GM13977 (cell line): ENCODE measurements around the gene NUDT19.
"Not testable (repeated sequence)": the region's sequence is repeated elsewhere in the genome, so short reads cannot be mapped to it uniquely, and the experiment has no call there.

Experiments used
- DNase-seq: peaks from one replicate; pipeline ENCODE4 v3.0.0; 2012; ENCODE audit warnings: low spot score
- in situ Hi-C: fragments of 300-500 bp; cut with MboI; formaldehyde crosslinking; loops from one replicate; pipeline ENCODE4 v1.12.0; 2022; ENCODE audit warnings: low sequenced_read_pairs, low pct_unique_long_range_greater_than_20kb, mixed read lengths, inconsistent platforms; ENCODE audit not compliant: unreplicated experiment
- TF ChIP-seq, protein P1 (sequence below): IDR thresholded peaks from 2 replicates; pipeline ENCODE4 v1.5.1; 2012; ENCODE audit warnings: mild to moderate bottlenecking, control low read depth; ENCODE audit not compliant: insufficient read depth; ENCODE audit errors: extremely low read depth, missing control alignments

NUDT19 gene

DNA sequence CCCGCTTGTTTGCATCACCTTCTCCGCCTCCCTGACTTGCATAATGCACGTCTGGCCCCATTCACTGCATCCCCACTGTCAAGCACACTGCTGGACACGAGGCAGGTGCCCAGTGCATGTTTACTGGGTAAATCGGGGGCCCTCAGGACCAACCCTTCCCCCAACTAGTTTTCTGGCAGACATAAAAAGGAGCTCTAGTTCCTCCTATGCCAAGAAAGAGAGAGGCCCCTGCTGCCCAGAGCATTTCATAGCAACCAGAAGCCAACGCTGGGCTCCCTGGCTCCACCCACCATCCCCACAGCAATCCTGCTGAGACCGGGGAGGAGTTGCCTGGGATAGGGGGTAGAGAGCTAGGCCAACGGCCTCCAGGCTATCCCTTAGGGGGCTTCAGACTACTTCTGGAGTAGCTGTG lies 39.9 kb upstream of the NUDT19 start:
- TF ChIP-seq, protein P1, sequence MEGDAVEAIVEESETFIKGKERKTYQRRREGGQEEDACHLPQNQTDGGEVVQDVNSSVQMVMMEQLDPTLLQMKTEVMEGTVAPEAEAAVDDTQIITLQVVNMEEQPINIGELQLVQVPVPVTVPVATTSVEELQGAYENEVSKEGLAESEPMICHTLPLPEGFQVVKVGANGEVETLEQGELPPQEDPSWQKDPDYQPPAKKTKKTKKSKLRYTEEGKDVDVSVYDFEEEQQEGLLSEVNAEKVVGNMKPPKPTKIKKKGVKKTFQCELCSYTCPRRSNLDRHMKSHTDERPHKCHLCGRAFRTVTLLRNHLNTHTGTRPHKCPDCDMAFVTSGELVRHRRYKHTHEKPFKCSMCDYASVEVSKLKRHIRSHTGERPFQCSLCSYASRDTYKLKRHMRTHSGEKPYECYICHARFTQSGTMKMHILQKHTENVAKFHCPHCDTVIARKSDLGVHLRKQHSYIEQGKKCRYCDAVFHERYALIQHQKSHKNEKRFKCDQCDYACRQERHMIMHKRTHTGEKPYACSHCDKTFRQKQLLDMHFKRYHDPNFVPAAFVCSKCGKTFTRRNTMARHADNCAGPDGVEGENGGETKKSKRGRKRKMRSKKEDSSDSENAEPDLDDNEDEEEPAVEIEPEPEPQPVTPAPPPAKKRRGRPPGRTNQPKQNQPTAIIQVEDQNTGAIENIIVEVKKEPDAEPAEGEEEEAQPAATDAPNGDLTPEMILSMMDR = no peak
- DNase-seq = no peak
- in situ Hi-C loops = no loop called here

DNA sequence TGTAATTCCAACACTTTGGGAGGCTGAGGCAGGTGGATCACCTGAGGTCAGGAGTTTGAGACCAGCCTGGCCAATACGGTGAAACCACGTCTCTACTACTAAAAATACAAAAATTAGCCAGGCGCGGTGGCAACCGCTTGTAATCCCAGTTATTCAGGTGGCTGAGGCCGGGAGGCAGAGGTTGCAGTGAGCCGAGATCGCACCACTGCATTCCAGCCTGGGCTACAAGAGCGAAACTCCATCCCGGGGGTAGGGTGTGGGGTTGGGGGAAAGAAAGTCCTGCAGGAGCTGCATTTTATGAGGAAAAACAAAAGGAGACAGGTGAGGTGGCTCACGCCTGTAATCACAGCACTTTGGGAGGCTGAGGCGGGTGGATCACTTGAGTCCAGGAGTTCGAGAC lies 39.3 kb upstream of the NUDT19 start:
- DNase-seq, in situ Hi-C loops: not testable (repeated sequence)

DNA sequence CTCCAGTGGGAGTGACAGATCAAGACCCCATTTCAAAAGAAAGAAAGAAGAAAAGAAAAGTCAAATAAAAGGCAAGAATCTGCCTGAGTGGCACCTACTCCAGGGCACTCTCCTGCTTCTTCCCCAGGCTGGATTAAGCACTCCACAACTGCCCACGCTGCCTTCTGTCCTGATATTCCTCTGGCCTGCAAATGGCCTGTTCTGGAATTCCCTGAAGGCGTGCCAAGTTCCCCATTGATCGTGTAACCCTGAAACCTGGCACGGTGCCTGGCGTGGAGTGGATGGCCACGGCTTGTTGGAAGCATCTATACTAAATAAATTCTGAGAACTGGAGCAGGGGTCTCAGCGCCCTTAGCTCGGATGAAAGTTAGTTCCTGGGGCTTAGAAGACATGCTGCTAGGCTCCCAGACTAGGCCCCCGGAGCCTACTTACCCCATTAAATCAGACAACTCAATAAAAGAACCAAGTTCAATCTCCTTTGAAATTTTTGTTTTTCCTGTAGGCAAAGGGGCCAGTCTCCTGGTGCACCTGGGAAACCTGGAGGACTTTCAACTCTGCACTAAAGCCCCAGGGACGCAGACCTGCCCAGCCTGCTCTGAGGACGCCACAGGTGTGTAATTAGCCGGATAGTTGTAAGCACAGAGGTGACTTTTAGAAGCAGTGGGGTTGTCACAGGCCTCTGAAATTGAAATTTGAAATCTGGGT lies 38.6 kb upstream of the NUDT19 start:
- DNase-seq = no peak
- TF ChIP-seq, protein P1 = no peak
- in situ Hi-C loops = no loop called here

DNA sequence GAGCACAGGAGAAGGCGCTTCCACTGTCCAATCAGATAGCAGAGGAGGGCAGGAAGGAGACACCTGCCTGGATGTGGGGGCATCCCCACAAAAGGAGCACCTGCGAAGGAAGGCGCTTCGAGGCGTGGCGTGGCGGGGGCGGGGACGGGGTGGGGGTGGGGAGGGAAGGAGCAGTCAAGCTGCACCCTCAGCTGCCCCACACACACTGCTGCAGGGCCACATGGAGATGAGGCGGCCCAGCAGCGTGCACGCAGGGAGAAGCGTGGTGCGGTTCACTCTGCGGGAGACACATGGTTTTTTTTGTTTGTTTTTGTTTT lies 38.1 kb upstream of the NUDT19 start:
- DNase-seq = no peak
- TF ChIP-seq, protein P1 = no peak
- in situ Hi-C loops = no loop called here

DNA sequence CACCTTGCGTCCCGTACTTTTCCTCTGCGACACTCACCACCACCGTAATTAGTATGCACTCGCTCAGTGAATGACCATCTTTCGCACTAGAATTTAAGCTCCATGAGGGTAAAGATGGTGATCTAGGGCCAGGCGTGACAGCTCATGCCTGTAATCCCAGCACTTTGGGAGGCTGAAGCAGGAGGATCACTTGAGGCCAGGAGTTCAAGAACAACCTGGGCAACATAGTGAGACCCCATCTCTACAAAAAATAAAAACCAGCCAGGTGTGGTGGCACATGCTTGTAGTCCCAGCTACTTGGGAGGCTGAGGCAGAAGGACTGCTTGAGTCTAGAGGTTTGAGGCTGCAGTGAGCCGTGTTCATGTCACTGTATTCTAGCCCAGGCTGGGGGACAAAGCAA lies 35.2 kb upstream of the NUDT19 start:
- in situ Hi-C loops, DNase-seq: not testable (repeated sequence)

DNA sequence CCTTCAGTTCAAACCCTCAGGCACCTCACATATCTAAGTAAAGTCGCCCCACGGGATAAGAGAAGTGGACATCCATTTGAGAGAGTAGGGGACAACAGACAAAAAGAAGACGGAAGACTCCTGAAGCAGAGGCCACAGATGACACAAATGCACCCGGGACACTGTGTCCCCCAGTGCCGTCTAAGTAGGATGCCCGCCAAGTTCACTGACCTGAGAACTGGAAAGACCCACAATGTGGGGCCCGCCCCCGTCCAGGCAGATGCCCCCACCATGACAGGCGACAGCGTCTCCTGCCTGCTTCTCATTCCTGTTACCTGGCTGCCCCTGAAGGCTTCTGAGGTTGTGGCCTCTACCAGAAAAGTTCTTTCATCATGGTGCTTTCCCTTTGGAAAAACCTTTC lies 33.5 kb upstream of the NUDT19 start:
- DNase-seq = no peak
- in situ Hi-C loops = no loop called here
- TF ChIP-seq, protein P1 = no peak

DNA sequence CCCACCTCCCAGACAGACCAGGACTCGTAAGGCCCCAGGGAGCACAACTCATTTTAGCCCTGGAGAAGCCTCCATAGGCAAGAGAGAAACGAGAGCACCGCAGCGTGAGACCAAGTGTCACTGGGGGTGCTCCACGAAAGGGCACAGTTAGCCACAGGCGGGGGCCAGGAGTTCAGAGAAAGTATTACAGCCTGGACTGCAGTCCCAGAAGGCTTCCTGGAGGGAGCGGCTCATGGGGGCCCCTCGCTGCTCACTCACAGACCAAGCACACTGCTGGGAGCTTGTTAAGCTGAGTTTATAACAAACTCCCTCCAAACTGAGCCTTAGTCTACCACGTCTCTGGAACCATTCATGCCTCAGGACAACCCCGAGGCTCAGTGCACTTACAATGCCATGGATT lies 33.1 kb upstream of the NUDT19 start:
- in situ Hi-C loops = no loop called here
- TF ChIP-seq, protein P1 = no peak
- DNase-seq = no peak

DNA sequence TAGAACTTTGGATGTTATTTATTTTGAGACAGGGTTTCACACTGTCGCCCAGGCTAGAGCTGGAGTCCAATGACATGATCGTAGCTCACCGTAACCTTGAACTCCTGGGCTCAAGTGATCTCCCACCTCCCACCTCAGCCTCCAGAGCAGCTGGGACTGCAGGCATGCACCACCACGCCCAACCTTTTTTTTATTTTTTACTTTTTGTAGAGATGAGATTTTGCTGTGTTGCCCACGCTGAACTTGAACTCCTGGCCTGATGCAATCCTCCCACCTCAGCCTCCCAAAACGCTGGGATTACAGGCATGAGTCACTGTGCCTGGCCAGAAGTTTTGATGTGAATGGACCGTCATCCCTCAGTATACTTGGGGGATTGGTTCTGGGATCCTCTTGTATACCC lies 30.3 kb upstream of the NUDT19 start:
- DNase-seq = no peak
- TF ChIP-seq, protein P1 = no peak
- in situ Hi-C loops = no loop called here
